Activated T-cell treated with anti-CD3 and anti-CD28 coated beads for 1 hour (primary cell): ENCODE measurements around the gene C1QTNF8.
"Not testable (repeated sequence)": the region's sequence is repeated elsewhere in the genome, so short reads cannot be mapped to it uniquely, and the experiment has no call there.

ENCODE experiments used
- DNase-seq: peaks from one replicate; pipeline ENCODE4 v3.0.0-alpha.2; 2020; ENCODE audit warnings: low read depth

Gene C1QTNF8

DNA sequence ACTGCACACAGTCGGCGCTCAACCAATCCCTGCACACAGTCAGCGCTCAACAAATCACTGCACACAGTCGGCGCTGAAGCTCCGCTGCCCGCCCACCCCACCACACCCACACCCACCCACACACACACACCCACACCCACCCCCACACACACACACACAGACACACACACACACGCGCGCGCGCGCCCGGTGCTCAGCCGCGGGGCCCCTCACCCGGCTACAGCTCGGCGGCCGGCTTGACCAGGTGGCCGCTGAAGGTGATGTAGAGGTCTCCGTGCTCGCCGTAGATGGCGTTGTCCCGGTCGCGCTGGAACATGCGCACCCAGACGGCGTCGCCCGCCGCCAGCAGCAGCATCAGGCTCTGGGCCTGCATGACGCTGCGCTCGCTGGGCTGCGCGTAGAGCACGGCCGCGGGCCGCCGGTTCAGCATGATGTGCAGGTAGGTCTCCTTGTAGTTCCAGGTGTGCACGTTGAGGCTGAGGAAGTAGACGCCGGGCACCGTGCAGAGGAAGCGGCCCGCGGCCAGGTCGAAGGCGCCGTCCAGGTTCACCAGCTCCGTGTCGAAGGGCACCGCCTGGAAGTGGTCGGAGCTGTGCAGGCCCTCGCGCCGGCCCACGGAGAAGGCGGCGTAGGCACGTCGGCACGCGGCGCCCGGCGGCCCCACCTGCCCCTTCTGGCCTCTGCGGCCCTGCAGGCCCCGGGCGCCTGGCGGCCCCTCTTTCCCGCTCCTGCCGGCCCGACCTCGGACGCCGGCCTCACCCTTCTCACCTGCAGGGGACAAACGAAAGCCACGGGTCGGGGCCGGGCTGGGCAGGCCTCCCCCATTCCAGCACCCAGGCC lies 2.5 kb downstream of the C1QTNF8 start:
- DNase-seq: no peak

- DNase-seq: not testable (repeated sequence)
These were observed 3.3 kb downstream of the C1QTNF8 start for GRCh38 chr16:1092685-1093283.

DNA sequence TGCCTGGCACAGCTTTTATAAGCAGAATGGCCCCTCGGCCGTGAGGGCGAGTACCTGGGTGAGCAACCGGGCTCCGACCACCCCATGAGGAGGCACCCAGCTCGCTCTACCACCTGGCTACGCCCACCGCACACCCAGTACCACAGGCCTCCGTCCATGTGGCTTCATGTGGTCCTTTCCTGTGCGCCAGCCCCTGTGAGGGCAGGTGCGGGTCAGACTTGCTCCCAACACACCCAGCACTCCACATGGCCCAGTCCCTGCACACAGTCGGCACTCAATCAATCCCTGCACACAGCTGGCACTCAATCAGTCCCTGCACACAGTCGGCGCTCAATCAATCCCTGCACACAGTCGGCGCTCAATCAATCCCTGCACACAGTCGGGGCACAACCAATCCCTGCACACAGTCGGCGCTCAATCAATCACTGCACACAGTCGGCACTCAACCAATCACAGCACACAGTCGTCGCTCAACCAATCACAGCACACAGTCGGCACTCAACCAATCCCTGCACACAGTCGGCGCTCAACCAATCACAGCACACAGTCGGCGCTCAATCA lies 4.0 kb downstream of the C1QTNF8 start:
- DNase-seq: no peak

- DNase-seq: no peak
These were observed 5.1 kb downstream of the C1QTNF8 start for GRCh38 chr16:1090620-1091587.

DNA sequence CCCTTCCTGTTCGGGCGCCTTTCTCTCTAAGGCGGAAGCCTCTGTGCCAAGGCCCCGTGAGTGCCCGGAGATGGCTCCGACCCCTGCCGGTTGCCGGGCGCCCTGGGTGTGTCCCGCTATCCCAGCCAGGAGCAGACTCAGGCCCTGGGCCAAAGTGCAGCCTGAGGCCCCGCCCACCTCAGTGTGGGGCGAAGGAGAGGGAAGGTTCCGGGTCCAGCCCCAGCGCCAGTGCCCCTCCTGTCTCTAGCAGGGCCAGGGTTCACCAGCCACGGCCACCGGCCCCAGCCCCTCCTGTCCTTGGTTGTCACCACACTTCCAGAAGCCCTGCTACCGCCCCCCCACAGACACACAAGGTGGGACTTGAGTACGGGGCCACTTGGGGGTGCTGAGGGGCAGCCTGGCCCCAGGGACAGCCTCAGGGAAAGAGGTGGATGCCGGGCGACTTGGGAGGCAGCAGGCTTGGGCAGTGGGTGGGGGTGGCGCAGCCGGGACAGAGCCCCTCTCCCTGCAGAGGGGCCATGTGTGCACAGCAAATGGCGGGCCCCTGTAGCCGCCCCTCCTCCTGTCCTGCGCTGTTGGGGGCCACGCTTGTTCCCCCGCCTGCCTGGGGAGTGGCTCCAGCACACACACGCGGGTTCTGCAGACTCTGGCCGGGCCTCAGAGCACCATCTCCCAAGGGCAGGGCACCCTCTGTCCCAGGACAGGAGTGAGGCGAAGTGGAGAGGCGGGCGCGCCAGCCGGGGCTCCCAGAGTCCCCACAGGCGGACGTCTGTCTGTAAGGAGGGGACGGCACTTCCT lies 6.0 kb downstream of the C1QTNF8 start:
- no peak for DNase-seq

DNA sequence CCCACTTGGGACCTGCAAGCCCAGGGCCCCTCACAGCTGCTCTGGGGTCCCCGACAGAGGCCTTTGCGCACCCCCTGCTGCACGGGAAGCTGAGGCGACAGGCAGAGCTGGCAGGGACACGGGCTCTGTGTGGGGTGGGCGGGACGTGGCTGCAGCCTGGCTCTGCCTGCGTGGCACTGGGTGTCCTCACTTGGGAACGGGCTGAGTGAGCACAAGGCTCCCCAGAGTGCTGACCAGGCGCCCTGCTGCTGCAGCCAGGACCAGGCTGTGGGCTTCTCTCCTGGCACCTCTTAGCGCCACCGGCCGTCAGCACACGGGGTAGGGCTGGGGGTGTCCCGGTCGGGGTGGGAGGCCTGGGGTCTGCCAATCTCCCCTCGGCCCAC lies 6.6 kb downstream of the C1QTNF8 start:
- no peak for DNase-seq

DNA sequence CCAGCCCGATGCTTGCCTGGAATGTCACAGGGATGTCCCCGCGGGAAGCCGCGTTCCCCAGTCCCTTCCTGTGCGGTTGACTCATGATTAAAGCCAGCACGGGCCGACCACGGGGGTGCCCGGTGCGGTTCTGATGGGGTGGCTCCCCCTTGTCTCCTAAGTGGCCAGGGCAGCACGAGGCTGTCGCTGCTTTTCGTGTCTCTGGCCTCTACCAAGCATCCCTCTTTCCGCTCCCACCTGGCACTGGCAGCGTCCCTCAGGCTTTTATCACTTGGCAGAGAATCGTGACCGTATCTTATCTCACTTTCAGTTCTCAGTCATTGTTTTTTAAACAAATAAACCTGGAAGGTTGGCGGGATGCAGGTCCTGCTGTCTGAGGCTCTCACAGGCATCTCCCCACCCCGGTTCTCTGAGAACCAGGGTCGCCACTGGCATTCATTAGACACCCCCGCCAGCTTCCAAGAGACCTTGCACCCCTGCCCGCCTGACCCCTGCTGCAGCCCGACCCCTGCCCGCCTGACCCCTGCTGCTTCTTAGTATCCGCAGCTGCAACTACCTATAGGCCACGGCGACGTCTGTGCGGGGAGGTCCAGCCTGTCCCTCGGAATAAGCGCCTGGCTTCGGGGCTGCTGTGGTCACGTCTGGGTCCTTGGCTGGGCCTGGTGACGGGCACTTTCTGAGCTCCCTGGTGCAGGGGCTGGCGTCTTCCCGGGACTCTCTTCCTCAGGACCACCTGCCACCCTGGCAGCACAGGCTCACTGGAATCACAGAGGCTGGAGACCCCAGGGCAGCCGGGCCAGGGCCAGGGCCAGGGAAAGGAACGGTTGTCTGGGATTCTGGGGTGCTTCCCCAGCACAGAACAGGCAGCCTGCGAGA lies 7.5 kb downstream of the C1QTNF8 start:
- no peak for DNase-seq

DNA sequence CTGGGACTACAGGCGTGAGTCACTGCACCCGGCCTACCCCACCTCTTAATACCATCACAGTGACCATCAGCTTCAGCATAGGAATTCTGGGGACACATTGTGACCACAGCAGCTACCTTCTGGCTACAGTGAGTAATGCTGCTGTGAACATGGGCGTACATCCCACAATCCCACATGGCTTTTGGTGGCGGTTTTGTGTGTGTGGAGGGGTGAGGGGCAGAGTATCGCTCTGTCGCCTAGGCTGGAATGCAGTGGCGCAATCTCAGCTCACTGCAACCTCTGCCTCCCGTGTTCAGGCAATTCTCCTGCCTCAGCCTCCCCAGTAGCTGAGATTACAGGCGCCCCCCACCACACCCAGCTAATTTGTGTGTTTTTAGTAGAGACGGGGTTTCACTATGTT lies 9.6 kb downstream of the C1QTNF8 start:
- DNase-seq: not testable (repeated sequence)

GRCh38 chr16:1084971-1085370 lies 11.1 kb downstream of the C1QTNF8 start:
- no peak for DNase-seq

GRCh38 chr16:1082952-1083675 lies 12.9 kb downstream of the C1QTNF8 start:
- DNase-seq: no peak

DNA sequence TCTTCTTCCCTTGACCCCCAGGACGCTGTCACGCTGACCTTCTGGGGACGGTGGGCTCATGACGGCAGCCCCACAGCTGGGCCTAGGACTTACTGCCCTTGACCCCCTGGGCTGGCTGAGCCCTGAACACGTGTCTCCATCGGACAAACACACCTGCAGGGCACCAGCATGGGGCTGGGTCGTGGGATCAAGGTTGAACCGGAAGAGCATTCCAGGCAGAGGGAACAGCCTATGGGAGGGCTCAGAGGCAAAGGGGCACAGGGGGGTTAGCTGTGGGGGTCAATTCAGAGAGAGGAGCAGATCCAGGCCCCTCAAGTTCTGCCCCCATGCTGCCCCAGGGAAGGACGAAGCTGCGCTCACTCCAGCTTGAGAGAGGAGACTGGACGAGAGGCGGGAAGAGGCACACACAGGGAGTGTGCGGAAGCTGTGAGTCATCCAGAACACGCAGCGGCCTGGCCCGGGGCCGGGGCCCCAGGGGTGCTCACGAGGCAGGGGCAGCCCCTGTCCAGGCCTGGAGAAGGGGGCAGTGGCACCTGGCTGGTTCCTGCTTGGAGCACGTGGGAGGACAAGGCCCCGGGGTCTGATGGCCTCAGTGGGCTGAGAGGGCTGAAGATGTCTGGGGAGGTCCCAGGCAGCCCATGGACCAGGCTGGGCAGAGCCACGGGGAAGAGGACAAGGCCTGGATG lies 13.6 kb downstream of the C1QTNF8 start:
- no peak for DNase-seq

DNA sequence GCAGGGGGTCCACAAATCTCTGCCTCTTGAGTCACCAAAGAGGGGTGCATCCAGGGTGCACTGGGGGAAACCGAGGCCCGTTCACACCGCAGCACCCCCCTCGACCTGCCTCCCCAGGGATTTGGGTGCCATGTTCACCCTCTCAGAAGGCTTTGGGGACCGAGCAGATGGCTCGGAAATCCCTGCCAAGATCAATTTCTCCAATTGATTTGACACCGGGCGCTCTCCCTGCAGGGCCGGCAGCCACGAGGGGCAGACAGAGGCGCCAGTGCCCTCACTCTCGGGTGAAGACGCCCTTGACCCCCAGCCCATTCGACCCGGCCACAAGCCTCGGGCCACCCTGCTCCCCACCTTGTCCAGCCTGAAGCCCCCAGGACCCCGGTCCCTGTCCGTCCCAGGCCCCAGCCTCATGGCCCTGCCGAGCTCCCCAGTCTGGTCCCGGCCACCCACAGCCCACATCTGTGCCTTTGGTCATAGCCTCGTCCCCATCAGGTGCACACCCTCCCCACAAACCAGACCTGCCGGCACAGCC lies 14.2 kb downstream of the C1QTNF8 start:
- DNase-seq: no peak

GRCh38 chr16:1080801-1081733 lies 15.0 kb downstream of the C1QTNF8 start:
- DNase-seq: no peak

GRCh38 chr16:1079786-1080525 lies 16.1 kb downstream of the C1QTNF8 start:
- no peak for DNase-seq

- DNase-seq: no peak
These were observed 16.7 kb downstream of the C1QTNF8 start for GRCh38 chr16:1079341-1079740.

DNA sequence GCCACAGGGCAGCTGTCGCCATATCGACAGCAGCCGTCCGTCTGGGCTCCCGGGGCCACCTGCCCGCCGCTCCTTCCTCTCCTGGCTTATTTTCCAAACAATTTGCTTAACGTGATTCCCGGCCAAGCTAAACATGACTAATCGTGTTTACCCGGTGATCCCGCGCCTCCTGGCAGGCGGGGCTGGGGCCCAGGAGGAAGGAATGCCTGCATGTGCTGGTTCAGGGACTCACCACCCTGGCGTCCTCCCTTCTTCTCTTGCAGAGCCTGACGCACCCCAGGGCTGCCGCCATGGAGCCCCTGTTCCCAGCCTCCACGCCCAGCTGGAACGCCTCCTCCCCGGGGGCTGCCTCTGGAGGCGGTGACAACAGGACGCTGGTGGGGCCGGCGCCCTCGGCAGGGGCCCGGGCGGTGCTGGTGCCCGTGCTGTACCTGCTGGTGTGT lies 17.4 kb downstream of the C1QTNF8 start:
- no peak for DNase-seq
